GM12878 (cell line): ENCODE data around the gene DENND1C. TPM values are rescaled to one million over a fixed set of nuclear protein-coding genes. Genes with fewer than 3 reads are reported as not detected.

ENCODE experiments used
- ATF2 ChIP-seq: IDR thresholded peaks from 2 replicates; pipeline ENCODE4 v1.6.1; 2012; ENCODE audit warnings: low read length, inconsistent platforms
- BMI1 ChIP-seq: fragments of 450-650 bp; IDR thresholded peaks from 2 replicates; pipeline ENCODE4 v1.6.1; 2016; ENCODE audit warnings: mild to moderate bottlenecking, moderate library complexity, borderline replicate concordance
- CBFB ChIP-seq: IDR thresholded peaks from 2 replicates; pipeline ENCODE4 v1.6.1; 2016; ENCODE audit warnings: antibody characterized with exemption, low read depth
- CHD2 ChIP-seq: IDR thresholded peaks from 2 replicates; pipeline ENCODE4 v1.6.1; 2011; ENCODE audit warnings: low read depth, low read length, improper control_type of control experiment, borderline replicate concordance
- HDAC6 ChIP-seq: fragments of 200-600 bp; sonication (generic); IDR thresholded peaks from one replicate; pipeline ENCODE4 v1.8.0; 2017; ENCODE audit warnings: antibody characterized with exemption; ENCODE audit not compliant: unreplicated experiment
- IKZF1 ChIP-seq: fragments of 450-650 bp; conservative IDR thresholded peaks from 2 replicates; pipeline ENCODE4 v1.6.1; 2017; ENCODE audit warnings: antibody characterized with exemption, mild to moderate bottlenecking
- POLR2AphosphoS5 ChIP-seq: IDR thresholded peaks from 2 replicates; pipeline ENCODE4 v1.6.1; 2011; ENCODE audit warnings: mild to moderate bottlenecking, low read length, inconsistent platforms
- SMAD5 ChIP-seq: IDR thresholded peaks from 2 replicates; pipeline ENCODE4 v1.6.1; 2016; ENCODE audit warnings: antibody characterized with exemption, low read depth
- SREBF1 ChIP-seq: IDR thresholded peaks from 2 replicates; pipeline ENCODE4 v1.6.1; 2012; ENCODE audit warnings: mild to moderate bottlenecking, low read length
- SREBF2 ChIP-seq: IDR thresholded peaks from 2 replicates; pipeline ENCODE4 v1.6.1; 2012; ENCODE audit warnings: mild to moderate bottlenecking, low read length
- STAT3 ChIP-seq: IDR thresholded peaks from 2 replicates; pipeline ENCODE4 v1.6.1; 2011; ENCODE audit warnings: low read depth, low read length, improper control_type of control experiment
- YBX1 ChIP-seq: fragments of 450-650 bp; IDR thresholded peaks from 2 replicates; pipeline ENCODE4 v1.6.1; 2016; ENCODE audit warnings: antibody characterized with exemption
- ZBTB4 ChIP-seq: fragments of 450-650 bp; formaldehyde crosslinking; IDR thresholded peaks from 2 replicates; pipeline ENCODE4 v1.4.0; 2022; ENCODE audit warnings: mild to moderate bottlenecking, moderate library complexity
- polyA plus RNA-seq, 11 experiments: library from polyadenylated mRNA; depleted of rRNA in 4 of 11; unstranded in 6 of 11; stranded (reverse) in 5 of 11; fragments of >200 nt; fragmentation: Nextera tagmentation in 4 of 11; fragmentation: Illumina TruSeq in 1 of 11; extraction: Ambion mirVana in 4 of 11; extraction: Trizol in 1 of 11; gene quantifications; 1 replicate in 1 of 11; 2 replicates in 10 of 11; pipeline versions ENCODE4 v1.2.1 to v1.2.3, GENCODE V29; 2011 to 2016; ENCODE audit warnings: inconsistent platforms in 2 of 11, missing spikeins in 2 of 11, low read depth in 1 of 11
- total RNA-seq, 4 experiments: library from RNA; depleted of rRNA in 3 of 4; stranded (reverse); fragments of >200 nt in 3 of 4; fragmentation: Illumina TruSeq in 1 of 4; extraction: Trizol in 1 of 4; gene quantifications; 2 replicates each; pipeline versions ENCODE4 v1.2.1 to v1.2.3, GENCODE V29; 2013 to 2021
- TF ChIP-seq, protein P1 (sequence below): fragments of 450-650 bp; formaldehyde crosslinking; IDR thresholded peaks from 2 replicates; pipeline ENCODE4 v1.5.0; 2022; ENCODE audit warnings: mild to moderate bottlenecking, missing genetic modification characterization
- TF ChIP-seq, protein P2 (sequence below): fragments of 450-650 bp; conservative IDR thresholded peaks from 2 replicates; pipeline ENCODE4 v1.6.1; 2017; ENCODE audit warnings: mild to moderate bottlenecking, moderate library complexity

Gene DENND1C
- total and polyA plus RNA-seq, 10 of the 15 experiments (the other 5 are each of a cell fraction or from before 2014, with no cell fraction given): 2.4 to 54.3 (median 32.7) TPM

- TF ChIP-seq, protein P1, sequence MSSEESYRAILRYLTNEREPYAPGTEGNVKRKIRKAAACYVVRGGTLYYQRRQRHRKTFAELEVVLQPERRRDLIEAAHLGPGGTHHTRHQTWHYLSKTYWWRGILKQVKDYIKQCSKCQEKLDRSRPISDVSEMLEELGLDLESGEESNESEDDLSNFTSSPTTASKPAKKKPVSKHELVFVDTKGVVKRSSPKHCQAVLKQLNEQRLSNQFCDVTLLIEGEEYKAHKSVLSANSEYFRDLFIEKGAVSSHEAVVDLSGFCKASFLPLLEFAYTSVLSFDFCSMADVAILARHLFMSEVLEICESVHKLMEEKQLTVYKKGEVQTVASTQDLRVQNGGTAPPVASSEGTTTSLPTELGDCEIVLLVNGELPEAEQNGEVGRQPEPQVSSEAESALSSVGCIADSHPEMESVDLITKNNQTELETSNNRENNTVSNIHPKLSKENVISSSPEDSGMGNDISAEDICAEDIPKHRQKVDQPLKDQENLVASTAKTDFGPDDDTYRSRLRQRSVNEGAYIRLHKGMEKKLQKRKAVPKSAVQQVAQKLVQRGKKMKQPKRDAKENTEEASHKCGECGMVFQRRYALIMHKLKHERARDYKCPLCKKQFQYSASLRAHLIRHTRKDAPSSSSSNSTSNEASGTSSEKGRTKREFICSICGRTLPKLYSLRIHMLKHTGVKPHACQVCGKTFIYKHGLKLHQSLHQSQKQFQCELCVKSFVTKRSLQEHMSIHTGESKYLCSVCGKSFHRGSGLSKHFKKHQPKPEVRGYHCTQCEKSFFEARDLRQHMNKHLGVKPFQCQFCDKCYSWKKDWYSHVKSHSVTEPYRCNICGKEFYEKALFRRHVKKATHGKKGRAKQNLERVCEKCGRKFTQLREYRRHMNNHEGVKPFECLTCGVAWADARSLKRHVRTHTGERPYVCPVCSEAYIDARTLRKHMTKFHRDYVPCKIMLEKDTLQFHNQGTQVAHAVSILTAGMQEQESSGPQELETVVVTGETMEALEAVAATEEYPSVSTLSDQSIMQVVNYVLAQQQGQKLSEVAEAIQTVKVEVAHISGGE (CRISPR knock-in tag): 0 out of 2 replicates have a peak, but pooled peaks have one; percentile 13
- TF ChIP-seq IKZF1 (peak; percentile 96), ZBTB4 (CRISPR knock-in tag) (no peak), SREBF1 (no peak), CBFB (peak; percentile 38; the same call in 1 of the 2 replicates), STAT3 (0 out of 2 replicates have a peak, but pooled peaks have one; percentile 79), SREBF2 (no peak), BMI1 (no peak; the same call in 1 of the 2 replicates), CHD2 (peak; percentile 51; the same call in 1 of the 2 replicates), ATF2 (peak; percentile 56; the same call in 1 of the 2 replicates), SMAD5 (no peak), YBX1 (no peak), HDAC6 (no peak), POLR2AphosphoS5 (peak; percentile 83)
- TF ChIP-seq, protein P2, sequence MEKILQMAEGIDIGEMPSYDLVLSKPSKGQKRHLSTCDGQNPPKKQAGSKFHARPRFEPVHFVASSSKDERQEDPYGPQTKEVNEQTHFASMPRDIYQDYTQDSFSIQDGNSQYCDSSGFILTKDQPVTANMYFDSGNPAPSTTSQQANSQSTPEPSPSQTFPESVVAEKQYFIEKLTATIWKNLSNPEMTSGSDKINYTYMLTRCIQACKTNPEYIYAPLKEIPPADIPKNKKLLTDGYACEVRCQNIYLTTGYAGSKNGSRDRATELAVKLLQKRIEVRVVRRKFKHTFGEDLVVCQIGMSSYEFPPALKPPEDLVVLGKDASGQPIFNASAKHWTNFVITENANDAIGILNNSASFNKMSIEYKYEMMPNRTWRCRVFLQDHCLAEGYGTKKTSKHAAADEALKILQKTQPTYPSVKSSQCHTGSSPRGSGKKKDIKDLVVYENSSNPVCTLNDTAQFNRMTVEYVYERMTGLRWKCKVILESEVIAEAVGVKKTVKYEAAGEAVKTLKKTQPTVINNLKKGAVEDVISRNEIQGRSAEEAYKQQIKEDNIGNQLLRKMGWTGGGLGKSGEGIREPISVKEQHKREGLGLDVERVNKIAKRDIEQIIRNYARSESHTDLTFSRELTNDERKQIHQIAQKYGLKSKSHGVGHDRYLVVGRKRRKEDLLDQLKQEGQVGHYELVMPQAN: peak; percentile 76; the same call in 1 of the 2 replicates
Observed at GRCh38 chr19:6527893-6528543, 46.4 kb upstream of the DENND1C start (continued).
